HCT116 (cell line): ENCODE results near the gene ACADS. TPM values are rescaled to one million over a fixed set of nuclear protein-coding genes. Genes with fewer than 3 reads are reported as not detected.

Source experiments
- ATAC-seq: fragments of 200-7000 bp; cut with Tn5 transposase; 2 replicates; pipeline ENCODE4 v1.9.1; 2020; ENCODE audit warnings: mild to moderate bottlenecking, moderate library complexity
- BruUV-seq: library from RNA; stranded (reverse); fragments of 400-500 nt; replicated peaks from 2 replicates; lab custom pipeline; 2021; lab: Mats Ljungman, UMichigan
- CTCF ChIA-PET: fragments of 300-600 bp; sonication (Branson Sonifier 250); formaldehyde crosslinking; loops from one replicate; lab custom pipeline; 2021; ENCODE audit warnings: antibody characterized with exemption; lab: Charles Lee
- POLR2A ChIA-PET: fragments of 300-600, 350-600 bp; sonication (Branson Sonifier 250); formaldehyde crosslinking; loops from one replicate; lab custom pipeline; 2021; ENCODE audit warnings: antibody characterized with exemption; lab: Charles Lee
- RAD21 ChIA-PET, 2 experiments: fragments of 300-600 bp; sonication (Branson Sonifier 250); formaldehyde crosslinking; loops; one replicate each; lab custom pipeline; 2023; ENCODE audit warnings: low total read pairs in 2 of 2; ENCODE audit not compliant: uncharacterized antibody in 2 of 2, unreplicated experiment in 2 of 2, low non-redundant PET in 1 of 2; lab: Charles Lee
- DNase-seq: peaks from one replicate; pipeline ENCODE4 v3.0.0-alpha.2; 2010; ENCODE audit warnings: low read depth, low spot score
- H2AFZ ChIP-seq: fragments of 200-600 bp; shearing (Covaris generic), sonication (generic); 2 replicates; pipeline ENCODE4 v1.6.1; 2017; ENCODE audit warnings: low read depth, mixed run types, mixed read lengths, antibody characterized with exemption, low read length; ENCODE audit not compliant: poor library complexity, severe bottlenecking
- H3K27ac ChIP-seq: 2 replicates; pipeline ENCODE4 v1.5.1; 2012; ENCODE audit warnings: low read depth, low read length
- H3K27me3 ChIP-seq: fragments of 200-600 bp; sonication (generic); 2 replicates; pipeline ENCODE4 v1.6.1; 2016; ENCODE audit warnings: mixed run types, low read length, mixed read lengths; ENCODE audit not compliant: insufficient read depth
- H3K36me3 ChIP-seq, 2 experiments: fragments of 200-500 bp in 1 of 2; fragments of 200-600 bp in 1 of 2; sonication (Bioruptor generic) in 1 of 2; sonication (generic) in 1 of 2; 2 replicates each; pipeline versions ENCODE4 v1.5.1 to v1.6.1; 2014 to 2016; ENCODE audit warnings: low read length in 2 of 2, inconsistent platforms in 1 of 2, mixed read lengths in 1 of 2, mixed run types in 1 of 2; ENCODE audit not compliant: insufficient read depth in 2 of 2, control insufficient read depth in 1 of 2
- H3K4me1 ChIP-seq, 2 experiments: fragments of 200-600 bp in 1 of 2; sonication (generic) in 1 of 2; 2 replicates each; pipeline versions ENCODE4 v1.5.1 to v1.6.1; 2012 to 2017; ENCODE audit warnings: low read length in 2 of 2, inconsistent platforms in 1 of 2, mild to moderate bottlenecking in 1 of 2, mixed read lengths in 1 of 2, mixed run types in 1 of 2, moderate library complexity in 1 of 2; ENCODE audit not compliant: insufficient read depth in 2 of 2, control insufficient read depth in 1 of 2
- H3K4me2 ChIP-seq: fragments of 200-600 bp; sonication (generic); 2 replicates; pipeline ENCODE4 v1.6.1; 2017; ENCODE audit warnings: mixed run types, low read length, mixed read lengths
- H3K4me3 ChIP-seq, 2 experiments: fragments of 200-600 bp in 1 of 2; sonication (generic) in 1 of 2; replicated peaks in 1 of 2; 2 replicates each; pipeline ENCODE4 v1.5.1; 2011 to 2016; ENCODE audit warnings: low read length in 2 of 2, control low read depth in 1 of 2, low read depth in 1 of 2, mild to moderate bottlenecking in 1 of 2, mixed read lengths in 1 of 2, mixed run types in 1 of 2
- H3K79me2 ChIP-seq: fragments of 200-600 bp; sonication (generic); 2 replicates; pipeline ENCODE4 v1.6.1; 2017; ENCODE audit warnings: mild to moderate bottlenecking, mixed run types, low read length, moderate library complexity, mixed read lengths; ENCODE audit not compliant: insufficient read depth
- H3K9ac ChIP-seq: fragments of 200-600 bp; sonication (generic); 2 replicates; pipeline ENCODE4 v1.6.1; 2016; ENCODE audit warnings: low read length, mixed read lengths
- H3K9me2 ChIP-seq: fragments of 200-600 bp; sonication (generic), shearing (Covaris generic); 2 replicates; pipeline ENCODE4 v1.6.1; 2017; ENCODE audit warnings: mixed run types, mild to moderate bottlenecking, moderate library complexity; ENCODE audit not compliant: insufficient read depth
- H3K9me3 ChIP-seq, 2 experiments: fragments of 200-500 bp in 1 of 2; fragments of 200-600 bp in 1 of 2; sonication (Bioruptor generic) in 1 of 2; sonication (generic) in 1 of 2; 2 replicates each; pipeline ENCODE4 v1.6.1; 2014 to 2017; ENCODE audit warnings: low read length in 2 of 2, mixed read lengths in 2 of 2, inconsistent platforms in 1 of 2, low read depth in 1 of 2, mild to moderate bottlenecking in 1 of 2, mixed run types in 1 of 2, moderate library complexity in 1 of 2; ENCODE audit not compliant: control insufficient read depth in 1 of 2, insufficient read depth in 1 of 2
- H4K20me1 ChIP-seq: fragments of 200-600 bp; sonication (generic), shearing (Covaris generic); 2 replicates; pipeline ENCODE4 v1.6.1; 2017; ENCODE audit warnings: mixed run types, mild to moderate bottlenecking, moderate library complexity; ENCODE audit not compliant: insufficient read depth
- CBX3 ChIP-seq: IDR thresholded peaks from 2 replicates; pipeline ENCODE4 v1.6.1; 2012; ENCODE audit warnings: low read depth
- CEBPB ChIP-seq: IDR thresholded peaks from 2 replicates; pipeline ENCODE4 v1.6.1; 2012; ENCODE audit warnings: low read depth
- ELF1 ChIP-seq: IDR thresholded peaks from 2 replicates; pipeline ENCODE4 v1.6.1; 2012; ENCODE audit warnings: low read depth, borderline replicate concordance
- POLR2AphosphoS5 ChIP-seq: IDR thresholded peaks from 2 replicates; pipeline ENCODE4 v1.6.1; 2011; ENCODE audit warnings: mild to moderate bottlenecking, low read depth, low read length, moderate library complexity
- SIN3A ChIP-seq: IDR thresholded peaks from 2 replicates; pipeline ENCODE4 v1.6.1; 2012; ENCODE audit warnings: low read depth
- YY1 ChIP-seq: IDR thresholded peaks from 2 replicates; pipeline ENCODE4 v1.6.1; 2011; ENCODE audit warnings: low read length, low read depth, moderate library complexity, mild to moderate bottlenecking; ENCODE audit not compliant: insufficient replicate concordance; ENCODE audit errors: extremely low read depth
- intact Hi-C: fragments of 100-400 bp; cut with micrococcal nuclease; formaldehyde crosslinking; loops from 2 replicates; pipeline ENCODE4 v1.10.0; 2022
- total RNA-seq: library from RNA; stranded (reverse); gene quantifications from one replicate; pipeline ENCODE4 v1.2.1, GENCODE V29; 2021; ENCODE audit not compliant: unreplicated experiment
- TF ChIP-seq, protein P1 (sequence below): IDR thresholded peaks from 2 replicates; pipeline ENCODE4 v1.6.1; 2012; ENCODE audit warnings: low read depth
- TF ChIP-seq, protein P2 (sequence below): IDR thresholded peaks from 2 replicates; pipeline ENCODE4 v1.6.1; 2012

Gene ACADS
- total RNA-seq, 1 experiment from 2014 or later, result 21.4 TPM

DNA sequence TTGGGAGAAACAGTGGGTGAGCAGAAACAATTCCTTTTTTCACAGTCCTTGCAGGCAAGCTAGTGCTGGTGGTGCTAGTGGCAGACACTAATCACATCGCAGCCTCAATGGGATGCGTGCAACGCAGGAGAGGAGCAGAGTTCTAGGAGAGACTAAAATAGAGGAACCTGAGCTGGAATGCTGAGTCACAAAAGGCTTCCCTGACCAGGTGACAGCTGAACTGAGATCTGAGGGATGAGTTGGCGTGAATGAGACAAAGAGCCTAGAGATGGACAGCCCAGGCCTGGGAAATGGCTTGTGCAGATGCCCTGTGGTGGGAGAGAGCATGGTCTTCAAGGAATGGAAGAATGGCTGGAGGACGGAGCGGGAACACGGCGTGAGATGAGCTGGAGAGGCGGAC is 25.8 kb downstream of the ACADS start:
- peaks cover 3 to 11% of the 10 kb centered on the region in 2 experiments; a peak in 3 of 4 replicates for H3K4me1 ChIP-seq
- no peaks in the 10 kb centered on the region for H4K20me1 ChIP-seq
- no peaks in the 10 kb centered on the region for H3K27me3 ChIP-seq
- ChIA-PET POLR2A (no interaction called here), CTCF (no interaction called here), RAD21 (interaction anchor here in 1 of 2 experiments (1.3 kb wide), 1 partner anchor 220 kb away, joined by 4 read pairs; no protein-coding TSS in a partner anchor)
- intact Hi-C loops, result loop anchor here (2.0 kb wide), 1 partner anchor 219 kb away; no protein-coding TSS in a partner anchor
- peak overlapping the region; percentile 14; the same call in 1 of the 2 replicates for H3K4me2 ChIP-seq
- no peaks in the 10 kb centered on the region for H3K9me2 ChIP-seq
- no peak overlapping the region for H3K27ac ChIP-seq
- H3K9ac ChIP-seq, result no peak overlapping the region
- no peaks in the 10 kb centered on the region for H3K79me2 ChIP-seq
- no peak overlapping the region for H3K4me3 ChIP-seq
- TF ChIP-seq, protein P1, sequence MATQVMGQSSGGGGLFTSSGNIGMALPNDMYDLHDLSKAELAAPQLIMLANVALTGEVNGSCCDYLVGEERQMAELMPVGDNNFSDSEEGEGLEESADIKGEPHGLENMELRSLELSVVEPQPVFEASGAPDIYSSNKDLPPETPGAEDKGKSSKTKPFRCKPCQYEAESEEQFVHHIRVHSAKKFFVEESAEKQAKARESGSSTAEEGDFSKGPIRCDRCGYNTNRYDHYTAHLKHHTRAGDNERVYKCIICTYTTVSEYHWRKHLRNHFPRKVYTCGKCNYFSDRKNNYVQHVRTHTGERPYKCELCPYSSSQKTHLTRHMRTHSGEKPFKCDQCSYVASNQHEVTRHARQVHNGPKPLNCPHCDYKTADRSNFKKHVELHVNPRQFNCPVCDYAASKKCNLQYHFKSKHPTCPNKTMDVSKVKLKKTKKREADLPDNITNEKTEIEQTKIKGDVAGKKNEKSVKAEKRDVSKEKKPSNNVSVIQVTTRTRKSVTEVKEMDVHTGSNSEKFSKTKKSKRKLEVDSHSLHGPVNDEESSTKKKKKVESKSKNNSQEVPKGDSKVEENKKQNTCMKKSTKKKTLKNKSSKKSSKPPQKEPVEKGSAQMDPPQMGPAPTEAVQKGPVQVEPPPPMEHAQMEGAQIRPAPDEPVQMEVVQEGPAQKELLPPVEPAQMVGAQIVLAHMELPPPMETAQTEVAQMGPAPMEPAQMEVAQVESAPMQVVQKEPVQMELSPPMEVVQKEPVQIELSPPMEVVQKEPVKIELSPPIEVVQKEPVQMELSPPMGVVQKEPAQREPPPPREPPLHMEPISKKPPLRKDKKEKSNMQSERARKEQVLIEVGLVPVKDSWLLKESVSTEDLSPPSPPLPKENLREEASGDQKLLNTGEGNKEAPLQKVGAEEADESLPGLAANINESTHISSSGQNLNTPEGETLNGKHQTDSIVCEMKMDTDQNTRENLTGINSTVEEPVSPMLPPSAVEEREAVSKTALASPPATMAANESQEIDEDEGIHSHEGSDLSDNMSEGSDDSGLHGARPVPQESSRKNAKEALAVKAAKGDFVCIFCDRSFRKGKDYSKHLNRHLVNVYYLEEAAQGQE, result no peak
- no peak for TF ChIP-seq YY1
- no peak for TF ChIP-seq POLR2AphosphoS5
- TF ChIP-seq ELF1, result no peak
- no peak for TF ChIP-seq CEBPB
- TF ChIP-seq SIN3A, result no peak
- TF ChIP-seq, protein P2, sequence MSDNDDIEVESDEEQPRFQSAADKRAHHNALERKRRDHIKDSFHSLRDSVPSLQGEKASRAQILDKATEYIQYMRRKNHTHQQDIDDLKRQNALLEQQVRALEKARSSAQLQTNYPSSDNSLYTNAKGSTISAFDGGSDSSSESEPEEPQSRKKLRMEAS, result no peak
- TF ChIP-seq CBX3, result no peak
- no peaks in the 10 kb centered on the region for H3K9me3 ChIP-seq
- ATAC-seq (peak; percentile 49), DNase-seq (no peak)
- no peak overlapping the region for H2AFZ ChIP-seq
- no TSS peak for BruUV-seq
- no peaks in the 10 kb centered on the region for H3K36me3 ChIP-seq
